NK-92 (cell line): Measurements from ENCODE around the gene C9.
"Not testable (repeated sequence)": the region's sequence is repeated elsewhere in the genome, so short reads cannot be mapped to it uniquely, and the experiment has no call there.

Experiments
- DNase-seq: peaks from one replicate; lab custom pipeline; 2025; ENCODE audit not compliant: unreplicated experiment; lab: John Stamatoyannopoulos, UW

Gene C9

GRCh38 chr5:39373791-39374190, 9.5 kb upstream of the C9 start:
- DNase-seq = no peak

GRCh38 chr5:39371367-39371635, 7.0 kb upstream of the C9 start:
- no peak for DNase-seq

- DNase-seq = no peak
Measured at GRCh38 chr5:39370555-39371366, 6.5 kb upstream of the C9 start.

GRCh38 chr5:39369123-39369815, 5.0 kb upstream of the C9 start:
- DNase-seq = no peak

GRCh38 chr5:39368116-39368515, 3.8 kb upstream of the C9 start:
- DNase-seq = no peak

GRCh38 chr5:39367711-39368110, 3.4 kb upstream of the C9 start:
- no peak for DNase-seq

- DNase-seq = no peak
Measured at GRCh38 chr5:39363217-39363616, 1.1 kb downstream of the C9 start.

GRCh38 chr5:39362646-39363045, 1.6 kb downstream of the C9 start:
- no peak for DNase-seq

- DNase-seq = no peak
Measured at GRCh38 chr5:39361306-39361705, 3.0 kb downstream of the C9 start.

GRCh38 chr5:39360471-39361111, 3.7 kb downstream of the C9 start:
- no peak for DNase-seq

- DNase-seq = no peak
Measured at GRCh38 chr5:39356263-39356662, 8.0 kb downstream of the C9 start.

GRCh38 chr5:39355324-39355723, 9.0 kb downstream of the C9 start:
- no peak for DNase-seq

- DNase-seq = no peak
Measured at GRCh38 chr5:39353717-39354399, 10.4 kb downstream of the C9 start.

GRCh38 chr5:39352951-39353350, 11.3 kb downstream of the C9 start:
- no peak for DNase-seq

- DNase-seq = no peak
Measured at GRCh38 chr5:39352170-39352569, 12.1 kb downstream of the C9 start.

GRCh38 chr5:39349484-39349883, 14.8 kb downstream of the C9 start:
- DNase-seq = no peak

- DNase-seq = no peak
Measured at GRCh38 chr5:39342460-39342859, 21.8 kb downstream of the C9 start.

- no peak for DNase-seq
Measured at GRCh38 chr5:39341896-39342295, 22.4 kb downstream of the C9 start.

- no peak for DNase-seq
Measured at GRCh38 chr5:39340506-39340905, 23.8 kb downstream of the C9 start.

GRCh38 chr5:39337252-39337915, 26.9 kb downstream of the C9 start:
- DNase-seq = no peak

- not testable (repeated sequence) for DNase-seq
Measured at GRCh38 chr5:39334296-39334695, 30.0 kb downstream of the C9 start.
